LoVo (cell line): ENCODE data around the gene LRRD1.
"Not testable (repeated sequence)": the region's sequence is repeated elsewhere in the genome, so short reads cannot be mapped to it uniquely, and the experiment has no call there.

Experiments
- DNase-seq: peaks from one replicate; pipeline ENCODE4 v3.0.0-alpha.2; 2016; ENCODE audit warnings: low spot score

LRRD1 gene

DNA sequence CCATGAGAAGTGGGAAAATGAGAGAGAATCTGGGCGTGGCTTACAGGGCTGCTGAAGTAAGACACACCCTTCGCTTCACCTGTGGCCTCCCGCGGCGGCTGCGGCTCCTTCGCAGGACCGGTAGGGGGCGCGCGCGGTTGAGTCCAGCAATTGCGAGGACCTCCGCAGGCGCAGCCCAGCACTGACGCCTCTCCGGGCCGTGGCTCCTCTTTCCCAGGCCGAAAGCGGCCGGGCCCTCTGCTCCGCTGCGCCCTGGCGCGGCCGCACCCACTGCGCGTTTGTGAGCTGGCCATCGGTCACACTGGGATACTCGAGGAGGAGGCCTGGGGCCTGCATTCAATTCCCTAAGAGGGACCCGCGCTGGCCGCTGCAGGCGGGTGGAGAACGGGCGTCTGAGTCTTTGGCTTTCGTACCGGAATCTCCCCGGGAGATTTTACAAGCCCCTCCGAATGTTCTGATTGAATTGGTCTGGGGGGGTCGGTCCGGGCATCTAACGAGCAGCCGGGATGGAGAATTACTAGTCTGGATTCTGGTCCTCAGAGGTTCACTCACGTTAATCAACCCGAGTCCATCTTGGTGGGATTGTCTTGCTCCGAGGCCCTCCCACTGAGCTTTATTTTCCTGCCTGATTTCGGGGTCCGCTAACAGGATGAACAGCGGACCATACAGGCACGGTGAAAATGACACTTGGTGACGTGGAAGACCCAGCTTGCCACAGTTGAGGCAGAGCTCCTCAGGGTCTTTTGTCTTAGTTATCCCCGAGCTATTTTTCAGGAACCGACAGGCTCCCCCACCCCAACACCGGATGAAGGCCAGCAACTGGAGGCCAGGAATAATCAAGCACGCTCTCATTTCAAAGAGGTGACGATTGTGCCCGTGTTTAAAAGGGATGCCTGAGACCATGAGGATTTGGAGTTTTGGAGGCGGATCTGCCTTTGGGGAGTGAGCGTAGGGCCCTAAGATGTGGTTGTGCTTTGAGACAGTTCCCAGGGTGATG, at the start of gene LRRD1:
Gene LRRD1, minus strand, starts transcription at position 215 of the 997 bp plus-strand sequence. CDS start 13,940 bp downstream, outside the sequence.
- DNase-seq: peak; percentile 79

DNA sequence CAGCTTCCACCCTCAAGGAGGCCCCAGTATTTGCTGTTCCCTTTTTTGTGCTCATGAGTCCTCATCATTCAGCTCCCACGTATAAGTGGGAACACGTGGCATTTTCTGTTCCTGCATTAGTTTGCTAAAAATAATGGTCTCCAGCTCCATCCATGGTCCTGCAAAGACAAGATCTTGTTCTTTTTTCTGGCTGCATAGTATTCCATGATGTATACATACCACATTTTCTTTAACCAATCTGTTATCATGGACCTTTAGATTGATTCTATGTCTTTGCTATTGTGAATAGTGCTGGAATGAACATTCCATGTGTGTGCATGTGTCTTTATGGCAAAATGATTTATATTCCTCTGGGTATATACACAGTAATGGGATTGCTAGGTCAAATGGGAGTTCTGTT, 49.8 kb upstream of the LRRD1 start:
- no peak for DNase-seq

DNA sequence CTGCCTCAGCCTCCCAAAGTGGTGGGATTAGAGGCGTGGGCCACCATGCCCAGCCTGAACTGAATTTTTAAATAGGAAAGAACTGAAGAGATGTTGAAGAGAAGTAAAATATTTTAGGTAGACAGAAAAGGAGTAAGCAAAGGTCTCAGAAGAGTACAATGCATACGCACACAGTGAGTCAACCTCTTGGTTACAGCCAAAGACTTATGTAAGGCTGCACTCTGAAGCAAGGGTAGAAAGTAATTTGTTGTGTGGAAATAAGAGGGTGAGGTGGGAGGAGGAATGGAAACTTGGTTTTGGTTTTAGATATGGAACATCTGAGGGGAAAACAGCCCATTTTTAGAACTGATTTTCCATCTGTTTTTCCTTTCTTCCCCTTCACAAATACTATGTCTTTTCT, 49.2 kb upstream of the LRRD1 start:
- DNase-seq: no peak

DNA sequence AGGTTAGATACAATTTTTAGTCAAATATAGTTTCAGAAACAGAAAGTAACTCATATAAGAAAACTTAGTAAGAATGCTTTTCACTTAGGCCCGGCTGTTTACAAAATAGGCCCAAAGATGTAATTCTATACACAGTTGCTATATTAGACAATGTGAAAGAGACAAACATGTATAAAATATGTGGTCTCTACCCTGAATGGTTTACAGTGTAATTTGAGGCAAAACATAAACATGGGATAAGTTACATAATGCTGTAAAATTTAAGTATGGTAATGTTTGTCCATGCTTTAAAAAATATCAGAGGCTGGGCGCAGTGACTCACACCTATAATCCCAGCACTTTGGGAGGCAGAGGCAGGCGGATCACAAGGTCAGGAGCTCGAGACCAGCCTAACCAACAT, 48.0 kb upstream of the LRRD1 start:
- DNase-seq: no peak

DNA sequence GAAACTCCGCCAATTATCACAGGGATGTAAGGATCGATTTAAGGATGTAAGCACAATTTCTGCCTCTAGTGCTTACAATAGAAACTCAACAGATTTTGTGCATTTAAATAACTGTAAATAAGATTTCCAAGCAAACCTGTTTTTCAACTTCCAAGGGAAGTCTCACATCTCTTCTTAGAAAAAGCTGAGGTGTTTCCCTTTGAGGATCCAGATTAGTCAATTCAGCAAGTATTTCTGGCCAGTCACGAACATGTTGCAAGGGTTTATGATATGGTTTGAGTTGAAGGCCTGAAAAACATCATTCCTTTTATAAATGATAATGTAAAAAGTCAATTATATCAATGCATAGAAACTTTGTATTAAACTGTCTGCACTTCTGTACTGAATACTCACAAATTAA, 42.8 kb upstream of the LRRD1 start:
- no peak for DNase-seq

DNA sequence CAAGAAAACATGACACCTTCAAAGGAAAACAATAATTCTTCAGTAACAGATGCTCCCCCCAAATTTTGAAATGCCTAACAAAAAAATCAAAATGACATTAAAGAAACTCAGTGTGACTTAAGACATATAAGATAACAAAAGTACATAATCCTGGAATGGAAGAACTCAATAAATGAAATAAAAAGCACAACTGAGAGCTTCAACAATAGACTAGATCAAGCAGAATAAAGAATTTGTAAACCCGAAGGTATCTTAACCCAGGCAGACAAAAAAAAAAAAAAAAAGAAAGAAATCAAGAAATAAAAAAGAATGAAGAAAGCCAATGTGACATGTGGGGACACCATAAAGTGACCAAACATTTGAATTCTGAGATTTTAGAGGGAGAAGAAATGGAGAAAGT, 27.7 kb upstream of the LRRD1 start:
- DNase-seq: no peak

DNA sequence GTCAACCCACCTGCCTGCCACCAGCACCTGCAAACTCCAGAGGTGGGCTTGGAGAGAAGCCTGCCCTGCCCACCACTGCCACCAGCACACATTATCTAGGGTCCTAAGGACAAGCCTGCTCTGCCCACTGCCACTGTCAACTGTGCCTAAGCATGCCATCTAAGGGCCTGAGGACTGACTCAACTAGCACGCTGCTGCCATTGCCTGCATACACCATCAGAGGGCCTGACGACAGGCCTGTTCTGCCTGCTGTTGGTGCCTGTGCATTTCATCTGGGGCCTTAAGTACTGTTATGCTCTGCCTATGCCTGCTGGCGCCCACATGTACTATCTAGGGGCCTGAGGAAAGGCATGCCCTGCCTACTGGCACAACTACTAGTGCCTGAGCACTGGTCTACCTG, 27.0 kb upstream of the LRRD1 start:
- no peak for DNase-seq

DNA sequence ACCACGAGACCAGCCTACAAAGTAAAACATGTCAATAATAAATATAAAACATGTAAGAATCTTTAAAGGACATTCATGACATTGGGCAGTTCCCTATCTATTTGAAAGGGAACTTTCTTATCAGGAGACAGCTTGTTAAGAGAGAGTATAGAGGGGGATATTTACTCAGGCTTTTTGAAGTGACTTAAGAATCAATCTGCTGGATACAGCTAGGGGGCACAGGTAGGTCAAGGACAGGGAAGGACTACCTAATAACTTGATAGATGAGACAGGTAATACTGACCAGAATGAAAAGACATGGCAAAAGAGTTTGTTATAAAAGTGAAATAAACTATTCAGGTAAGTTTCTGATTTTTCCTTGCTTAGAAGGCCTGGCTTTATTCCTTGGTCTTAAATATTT, 21.8 kb upstream of the LRRD1 start:
- DNase-seq: no peak

DNA sequence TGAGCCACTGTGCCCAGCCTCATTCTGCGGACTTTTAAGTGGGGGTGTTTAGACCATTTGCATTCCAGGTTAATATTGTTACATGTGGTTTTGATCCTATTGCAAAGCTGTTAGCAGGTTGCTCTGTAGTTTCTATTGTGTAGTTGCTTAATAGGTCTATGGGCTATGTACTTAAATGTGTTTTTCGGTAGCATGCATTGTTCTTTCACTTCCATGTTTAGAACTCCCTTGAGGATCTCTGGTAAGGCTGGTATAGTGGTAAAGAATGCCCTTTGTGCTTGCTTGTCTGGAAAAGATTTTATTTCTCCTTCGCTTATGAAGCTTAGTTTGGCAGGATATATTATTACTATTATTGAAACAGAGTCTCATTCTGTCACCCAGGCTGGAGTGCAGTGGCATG, 13.4 kb upstream of the LRRD1 start:
- no peak for DNase-seq

DNA sequence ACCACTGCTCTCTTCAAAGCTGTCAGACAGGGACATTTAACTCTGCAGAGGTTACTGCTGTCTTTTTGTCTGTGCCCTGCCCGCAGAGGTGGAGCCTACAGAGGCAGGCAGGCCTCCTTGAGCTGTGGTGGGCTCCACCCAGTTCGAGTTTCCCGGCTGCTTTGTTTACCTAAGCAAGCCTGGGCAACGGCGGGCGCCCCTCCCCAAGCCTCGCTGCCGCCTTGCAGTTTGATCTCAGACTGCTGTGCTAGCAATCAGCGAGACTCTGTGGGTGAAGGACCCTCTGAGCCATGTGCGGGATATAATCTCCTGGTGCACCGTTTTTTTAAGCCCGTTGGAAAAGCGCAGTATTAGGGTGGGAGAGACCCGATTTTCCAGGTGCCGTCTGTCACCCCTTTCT, 10.3 kb upstream of the LRRD1 start:
- not testable (repeated sequence) for DNase-seq

DNA sequence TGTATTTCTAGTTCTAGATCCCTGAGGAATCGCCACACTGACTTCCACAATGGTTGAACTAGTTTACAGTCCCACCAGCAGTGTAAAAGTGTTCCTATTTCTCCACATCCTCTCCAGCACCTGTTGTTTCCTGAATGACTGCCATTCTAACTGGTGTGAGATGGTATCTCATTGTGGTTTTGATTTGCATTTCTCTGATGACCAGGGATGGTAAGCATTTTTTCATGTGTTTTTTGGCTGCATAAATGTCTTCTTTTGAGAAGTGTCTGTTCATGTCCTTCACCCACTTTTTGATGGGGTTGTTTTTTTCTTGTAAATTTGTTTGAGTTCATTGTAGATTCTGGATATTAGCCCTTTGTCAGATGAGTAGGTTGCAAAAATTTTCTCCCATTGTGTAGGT, 5.4 kb upstream of the LRRD1 start:
- DNase-seq: not testable (repeated sequence)

DNA sequence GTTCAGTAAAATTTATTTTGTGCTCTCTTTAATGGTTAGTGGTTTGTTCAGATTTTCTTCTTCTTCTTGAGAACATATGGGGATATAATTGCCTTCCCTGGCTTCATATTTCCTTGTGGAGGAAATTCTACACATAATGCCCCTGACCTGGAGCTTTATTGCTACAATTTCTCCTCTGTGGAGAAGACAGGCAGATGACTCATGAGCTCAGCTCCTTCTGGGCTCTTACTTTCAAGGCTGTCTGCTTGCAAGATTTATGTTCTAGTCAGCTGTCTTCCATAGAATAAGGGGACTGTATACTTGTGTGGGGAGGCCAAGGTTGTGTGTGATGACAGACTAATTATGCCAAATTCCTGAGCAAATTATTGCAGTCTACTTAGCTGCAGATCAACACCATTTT, 1.6 kb downstream of the LRRD1 start:
- DNase-seq: peak; percentile 17

DNA sequence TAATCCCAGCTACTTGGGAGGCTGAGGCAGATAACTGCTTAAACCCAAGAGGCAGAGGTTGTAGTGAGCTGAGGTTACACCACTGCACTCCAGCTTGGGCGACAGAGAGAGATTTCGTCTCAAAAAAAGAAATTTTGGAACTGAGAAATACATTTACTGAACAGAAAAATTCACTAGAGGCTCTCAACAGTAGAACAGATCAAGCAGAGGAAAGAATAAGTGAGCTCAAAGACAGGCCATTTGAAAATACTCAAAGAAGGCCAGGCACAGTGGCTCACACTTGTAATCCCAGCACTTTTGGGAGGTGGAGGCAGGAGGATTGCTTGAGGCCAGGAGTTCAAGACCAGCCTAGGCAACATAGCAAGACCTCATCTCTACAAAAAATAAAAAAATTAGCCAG, 9.4 kb downstream of the LRRD1 start:
- not testable (repeated sequence) for DNase-seq

DNA sequence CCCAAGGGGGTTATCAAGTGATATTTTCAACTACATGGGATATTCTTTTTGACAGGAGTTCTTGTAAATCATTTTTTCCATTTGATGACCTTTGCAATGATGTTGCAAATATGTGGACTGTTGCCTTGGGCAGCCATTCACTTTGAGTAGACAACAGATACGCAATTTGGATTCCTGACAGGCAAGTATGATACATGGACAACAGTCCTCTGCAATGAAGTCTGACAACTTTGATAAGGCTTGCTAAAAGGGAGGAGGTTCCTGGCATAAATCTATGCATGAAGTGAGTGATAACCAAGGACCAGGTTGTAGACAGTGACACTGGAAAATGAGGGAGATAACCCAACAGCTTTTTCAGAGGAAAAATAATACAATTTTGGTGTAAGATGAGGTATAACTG, 17.7 kb downstream of the LRRD1 start:
- DNase-seq: no peak

DNA sequence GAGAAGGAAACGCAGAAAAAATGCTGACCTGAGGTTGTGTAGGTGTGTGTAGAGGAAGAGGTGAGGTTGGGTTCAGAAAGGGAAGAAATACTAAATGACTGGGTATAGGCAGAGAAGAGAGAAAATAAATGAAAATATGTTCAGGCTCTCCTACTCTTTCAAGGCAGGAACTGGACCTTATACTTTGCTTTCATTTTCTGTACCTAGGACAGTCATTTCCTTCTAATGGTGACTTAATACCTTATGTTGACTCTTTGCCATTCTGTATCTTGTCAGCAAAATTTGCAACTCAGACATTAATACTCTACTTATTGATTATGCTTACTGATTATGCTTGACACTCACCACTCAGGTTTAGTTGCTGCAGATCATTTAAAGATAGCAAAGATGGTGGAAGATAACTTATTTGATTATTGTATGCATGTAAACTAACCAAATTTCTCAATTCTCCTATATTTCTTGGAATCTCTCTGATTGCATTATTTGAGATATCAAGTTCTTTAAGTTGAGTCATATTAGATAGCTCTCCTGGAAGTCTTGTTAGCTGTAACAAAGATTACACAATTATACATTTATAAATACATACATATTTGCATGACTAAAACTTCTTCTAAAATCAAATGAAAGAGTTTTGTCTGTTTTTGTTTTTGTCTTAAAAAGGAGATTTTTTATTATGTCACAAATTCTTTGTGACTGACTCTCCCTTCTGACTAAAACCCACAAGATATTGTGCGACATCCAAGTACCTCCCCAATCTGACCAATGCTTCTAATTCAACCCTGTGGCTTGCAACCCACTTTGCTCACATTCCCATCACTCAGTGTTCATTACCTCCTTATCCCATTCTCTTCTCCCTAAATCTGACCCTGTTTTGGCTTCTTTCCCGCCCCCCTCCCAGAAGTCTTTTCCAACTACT, 20.0 kb downstream of the LRRD1 start:
- no peak for DNase-seq

DNA sequence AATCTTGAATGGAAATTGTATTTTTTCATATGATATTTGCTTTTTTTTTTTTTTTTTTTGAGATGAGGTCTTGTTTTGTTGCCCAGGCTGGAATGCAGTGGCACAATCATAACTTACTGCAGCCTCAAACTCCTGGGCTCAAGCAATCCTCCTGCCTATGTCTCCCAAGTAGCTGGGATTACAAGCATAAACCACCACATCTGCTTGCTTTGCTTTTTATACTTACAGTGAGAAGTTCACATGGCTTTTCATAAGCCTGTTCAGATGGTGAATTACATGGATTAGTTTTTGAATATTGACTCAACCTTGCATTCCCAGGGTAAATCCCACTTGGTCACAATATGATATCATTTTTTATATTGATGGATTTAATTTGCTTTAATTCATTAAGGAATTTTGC, 22.0 kb downstream of the LRRD1 start:
- no peak for DNase-seq

DNA sequence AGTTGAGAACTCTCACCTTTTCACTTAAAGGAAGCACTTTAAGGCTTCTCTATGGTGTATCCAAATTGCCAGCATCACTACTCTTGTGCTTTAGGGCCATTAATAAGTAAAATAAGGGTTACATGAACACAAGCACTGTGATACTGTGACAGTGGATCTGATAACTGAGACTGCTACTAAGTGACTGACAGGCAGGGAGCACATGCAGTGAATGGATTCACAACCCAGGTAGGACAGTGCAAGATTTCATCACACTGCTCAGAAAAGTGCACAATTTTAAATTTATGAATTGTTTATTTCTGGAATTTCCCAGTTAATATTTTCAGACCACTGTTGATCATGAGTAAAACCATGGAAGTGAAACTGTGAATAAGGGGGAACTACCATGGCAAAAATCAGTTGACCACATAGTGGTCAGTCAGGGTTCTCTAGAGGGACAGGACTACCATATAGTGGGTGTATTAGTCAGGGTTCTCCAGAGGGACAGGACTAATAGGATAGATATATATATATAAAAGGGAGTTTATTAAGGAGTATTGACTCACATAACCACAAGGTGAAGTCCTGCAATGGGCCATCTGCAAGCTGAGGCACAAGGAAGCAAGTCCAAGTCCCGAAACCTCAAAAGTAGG, 23.7 kb downstream of the LRRD1 start:
- no peak for DNase-seq

DNA sequence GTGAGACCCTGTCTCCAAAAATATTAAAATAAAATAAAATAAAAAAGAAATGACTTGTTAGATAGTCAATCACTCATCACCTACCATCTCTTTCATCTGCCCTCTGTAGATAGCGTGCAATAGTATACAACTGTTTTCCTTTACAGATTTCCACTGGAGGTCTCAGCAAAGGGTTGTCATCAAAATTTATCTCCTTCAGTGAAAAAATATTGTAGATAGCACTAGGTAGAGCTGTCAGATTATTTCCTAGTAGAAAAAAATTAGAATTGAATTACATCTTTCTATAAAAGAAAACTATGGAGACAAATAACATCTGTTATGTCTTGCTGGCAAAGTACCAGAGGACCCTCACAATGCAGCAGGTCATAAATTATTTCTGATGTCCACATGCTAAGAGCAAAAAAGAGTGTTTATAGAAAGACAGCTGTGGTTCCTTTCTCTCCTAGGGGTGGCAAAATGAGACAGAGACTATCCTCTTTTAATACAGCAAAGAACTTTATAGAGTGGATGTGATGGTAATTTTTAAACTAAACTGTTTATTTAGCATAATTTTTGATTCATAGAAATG, 28.4 kb downstream of the LRRD1 start:
- no peak for DNase-seq

DNA sequence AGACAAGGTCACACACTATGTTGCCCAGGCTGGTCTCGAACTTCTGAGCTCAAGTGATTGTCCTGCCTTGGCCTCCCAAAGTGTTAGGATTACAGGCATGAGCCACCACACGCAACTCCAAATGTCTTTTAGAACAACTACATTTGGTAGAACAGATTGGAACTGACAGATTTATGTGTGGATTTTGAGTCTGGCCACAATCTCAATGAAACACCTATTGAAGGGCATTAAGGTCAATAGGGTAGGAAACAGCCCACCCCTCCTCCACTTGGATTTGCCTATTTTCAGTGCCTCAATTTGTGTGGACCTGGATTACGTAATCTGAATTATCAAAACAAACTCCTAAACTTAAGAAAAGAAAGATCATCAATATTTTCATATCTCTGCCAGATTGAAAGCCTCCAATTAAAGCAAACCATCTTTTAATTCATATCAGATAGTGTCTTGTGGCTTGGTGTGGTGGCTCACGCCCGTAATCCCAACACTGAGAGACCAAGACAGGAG, 29.2 kb downstream of the LRRD1 start:
- no peak for DNase-seq

DNA sequence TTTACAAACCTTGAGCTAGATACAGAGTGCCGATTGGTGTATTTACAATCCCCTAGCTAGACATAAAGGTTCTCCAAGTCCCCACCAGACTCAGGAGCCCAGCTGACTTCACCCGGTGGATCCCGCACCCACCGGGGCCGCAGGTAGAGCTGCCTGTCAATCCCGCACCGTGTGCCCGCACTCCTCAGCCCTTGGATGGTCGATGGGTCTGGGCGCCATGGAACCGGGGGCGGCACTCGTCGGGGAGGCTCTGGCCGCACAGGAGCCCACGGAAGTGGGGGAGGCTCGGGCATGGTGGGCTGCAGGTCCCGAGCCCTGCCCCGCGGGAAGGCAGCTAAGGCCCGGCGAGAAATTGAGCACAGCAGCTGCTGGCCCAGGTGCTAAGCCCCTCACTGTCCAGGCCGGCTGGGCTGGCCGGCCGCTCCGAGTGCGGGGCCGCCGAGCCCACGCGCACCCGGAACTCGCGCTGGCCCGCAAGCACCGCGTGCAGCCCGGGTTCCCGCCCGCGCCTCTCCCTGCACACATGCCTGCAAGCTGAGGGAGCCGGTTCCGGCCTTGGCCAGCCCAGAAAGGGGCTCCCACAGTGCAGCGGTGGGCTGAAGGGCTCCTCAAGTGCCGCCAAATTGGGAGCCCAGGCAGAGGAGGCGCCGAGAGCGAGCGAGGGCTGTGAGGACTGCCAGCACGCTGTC, 35.6 kb downstream of the LRRD1 start:
- not testable (repeated sequence) for DNase-seq

DNA sequence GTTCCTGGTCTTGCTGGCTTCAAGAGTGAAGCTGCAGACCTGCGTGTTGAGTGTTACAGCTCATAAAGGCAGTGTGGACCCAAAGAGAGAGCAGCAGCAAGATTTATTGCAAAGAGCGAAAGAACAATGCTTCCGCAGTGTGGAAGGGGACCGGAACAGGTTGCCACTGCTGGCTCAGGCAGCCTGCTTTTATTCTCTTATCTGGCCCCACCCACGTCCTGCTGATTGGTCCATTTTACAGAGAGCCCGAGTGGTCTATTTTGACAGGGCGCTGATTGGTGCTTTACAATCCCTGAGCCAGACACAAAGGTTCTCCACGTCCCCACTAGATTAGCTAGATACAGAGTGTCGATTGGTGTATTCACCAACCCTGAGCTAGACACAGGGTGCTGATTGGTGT, 36.2 kb downstream of the LRRD1 start:
- DNase-seq: not testable (repeated sequence)
